EL (cell line): ENCODE measurements around the gene PTGDR.

Experiments used
- DNase-seq: peaks from one replicate; pipeline ENCODE4 v3.0.0-alpha.2; 2016

PTGDR gene

GRCh38 chr14:52266179-52266578 is 1.3 kb upstream of the PTGDR start:
- DNase-seq, result peak; percentile 34

DNA sequence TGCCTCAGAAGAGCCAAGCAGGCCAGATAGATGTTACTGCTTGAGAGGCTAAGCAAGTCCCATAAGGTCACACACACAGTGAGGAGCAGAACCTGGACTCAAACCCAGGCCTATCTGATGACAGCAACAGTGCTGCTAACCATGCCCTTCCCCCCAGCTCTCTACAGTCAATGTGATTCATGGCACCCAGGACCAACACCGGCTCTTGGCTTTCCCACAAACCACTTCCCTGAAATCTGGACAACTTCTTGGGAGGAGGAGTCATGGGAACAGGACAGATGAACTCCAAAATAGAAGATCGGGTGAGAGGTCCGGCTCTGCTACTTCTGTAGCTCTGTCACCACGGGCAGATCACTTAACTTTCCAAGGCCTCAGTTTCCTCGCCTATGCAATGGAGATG is 716 bp upstream of the PTGDR start:
- DNase-seq, result peak; percentile 36

DNA sequence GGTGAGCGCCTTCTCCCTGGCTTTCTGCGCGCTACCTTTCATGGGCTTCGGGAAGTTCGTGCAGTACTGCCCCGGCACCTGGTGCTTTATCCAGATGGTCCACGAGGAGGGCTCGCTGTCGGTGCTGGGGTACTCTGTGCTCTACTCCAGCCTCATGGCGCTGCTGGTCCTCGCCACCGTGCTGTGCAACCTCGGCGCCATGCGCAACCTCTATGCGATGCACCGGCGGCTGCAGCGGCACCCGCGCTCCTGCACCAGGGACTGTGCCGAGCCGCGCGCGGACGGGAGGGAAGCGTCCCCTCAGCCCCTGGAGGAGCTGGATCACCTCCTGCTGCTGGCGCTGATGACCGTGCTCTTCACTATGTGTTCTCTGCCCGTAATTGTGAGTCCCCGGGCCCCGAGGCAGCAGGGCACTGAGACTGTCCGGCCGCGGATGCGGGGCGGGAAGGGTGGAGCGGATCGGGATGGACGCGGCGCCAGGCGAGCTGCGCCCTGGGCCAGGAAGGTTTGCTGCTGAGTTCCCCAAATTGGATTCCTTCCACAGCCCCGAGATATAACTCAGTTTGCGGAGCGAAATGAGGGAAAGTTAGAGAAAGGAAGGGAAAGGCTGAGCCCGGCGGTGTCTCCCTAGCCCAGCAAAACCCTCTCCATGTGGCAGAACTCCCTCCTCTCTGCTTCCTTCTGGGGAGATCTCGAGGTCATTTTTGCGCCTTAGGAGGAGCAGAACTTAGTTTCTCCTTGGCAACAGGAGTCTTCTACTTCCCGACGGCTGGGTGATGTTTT is 972 bp downstream of the PTGDR start:
- peak; percentile 24 for DNase-seq

DNA sequence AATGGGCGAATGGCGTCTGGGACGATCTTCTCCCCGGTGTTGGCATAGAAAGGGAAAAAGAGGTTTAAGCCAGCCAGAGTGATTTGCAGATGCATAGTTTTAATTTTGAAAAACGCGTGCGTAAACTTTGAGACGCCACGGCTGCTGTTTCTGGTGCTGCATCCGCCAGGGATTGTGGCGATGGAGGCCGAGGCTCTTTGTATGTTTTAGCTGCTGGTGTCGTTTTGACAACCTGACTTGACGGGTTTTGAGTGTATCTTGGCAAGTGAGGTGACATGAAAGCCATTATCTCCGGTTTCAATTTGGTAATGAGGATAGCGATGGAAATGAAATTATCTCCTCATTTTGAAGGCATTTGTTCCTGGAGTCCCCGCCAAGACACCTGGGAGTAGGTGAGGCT is 1.6 kb downstream of the PTGDR start:
- DNase-seq, result no peak

DNA sequence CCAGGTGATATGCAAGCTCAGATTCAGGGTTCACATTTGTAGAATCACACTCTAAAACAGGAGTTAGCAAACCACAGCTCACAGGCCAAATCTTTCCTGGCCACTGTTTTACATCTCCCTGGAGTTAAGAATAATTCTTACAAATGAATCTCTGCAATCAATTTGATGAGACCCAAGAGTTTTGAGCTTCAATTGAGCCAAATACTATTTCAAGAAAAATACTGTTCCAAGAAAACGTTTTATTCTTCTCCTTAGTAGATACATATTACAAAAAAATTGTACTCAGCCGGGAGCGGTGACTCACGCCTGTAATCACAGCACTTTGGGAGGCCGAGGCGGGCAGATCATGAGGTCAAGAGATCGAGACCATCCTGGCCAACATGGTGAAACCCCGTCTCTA is 2.5 kb downstream of the PTGDR start:
- DNase-seq, result no peak

DNA sequence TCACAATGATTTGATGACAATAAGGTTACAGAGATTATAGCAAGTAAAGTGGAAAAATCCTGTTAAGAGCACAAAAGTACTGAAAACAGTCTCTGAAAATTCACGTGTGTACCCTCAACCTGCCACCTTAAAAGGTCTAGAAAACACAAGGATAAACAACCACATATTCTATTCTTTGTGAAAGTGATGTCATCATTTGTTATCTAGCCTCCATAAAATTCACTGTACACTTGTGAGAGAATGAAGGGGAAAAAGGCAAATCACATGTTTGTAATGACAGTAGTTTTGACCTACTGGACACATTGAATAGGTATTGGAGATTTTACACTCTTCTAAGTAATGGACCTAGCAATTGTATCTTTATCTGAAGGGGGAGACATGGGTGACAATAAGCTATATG is 4.0 kb downstream of the PTGDR start:
- DNase-seq, result no peak

DNA sequence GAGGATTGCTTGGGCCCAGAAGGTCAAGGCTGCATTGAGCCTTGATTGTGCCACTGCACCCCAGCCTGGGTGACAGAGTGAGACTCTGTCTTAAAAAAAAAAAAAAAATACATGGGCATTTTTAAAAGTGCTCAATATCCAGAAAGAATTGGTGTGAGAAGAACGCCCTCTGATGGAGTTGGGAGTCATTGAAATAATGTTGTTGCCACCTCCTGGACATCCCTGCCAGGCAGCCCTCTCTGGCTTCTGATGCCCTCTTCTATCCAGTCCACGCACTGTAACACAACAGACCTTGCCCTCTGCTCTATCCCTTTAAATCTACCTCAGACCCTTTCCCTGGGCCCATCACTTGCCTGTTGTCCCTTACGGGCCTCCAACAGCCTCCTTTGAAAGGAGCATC is 4.9 kb downstream of the PTGDR start:
- peak; percentile 51 for DNase-seq

- DNase-seq, result no peak
Observed at GRCh38 chr14:52275372-52275771, 7.9 kb downstream of the PTGDR start.

DNA sequence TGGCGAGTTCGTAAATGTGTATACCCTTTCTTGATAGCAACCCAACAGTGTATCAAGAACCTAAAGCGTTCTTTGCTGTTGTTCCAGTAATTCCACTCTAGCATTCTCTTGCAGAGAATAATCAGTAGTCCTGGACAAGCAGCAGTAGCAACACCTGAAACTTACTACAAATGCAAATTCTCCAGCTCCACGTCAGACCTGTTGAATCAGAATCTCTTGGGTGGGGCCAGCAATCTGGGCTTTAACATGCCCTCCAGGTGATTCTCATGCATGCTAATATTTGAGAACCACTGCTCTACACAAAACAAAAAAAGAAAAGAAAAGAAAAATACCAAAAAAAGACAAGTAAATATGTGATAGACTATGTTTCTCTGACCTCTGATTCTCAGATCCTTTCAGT is 10.1 kb downstream of the PTGDR start:
- DNase-seq, result no peak

DNA sequence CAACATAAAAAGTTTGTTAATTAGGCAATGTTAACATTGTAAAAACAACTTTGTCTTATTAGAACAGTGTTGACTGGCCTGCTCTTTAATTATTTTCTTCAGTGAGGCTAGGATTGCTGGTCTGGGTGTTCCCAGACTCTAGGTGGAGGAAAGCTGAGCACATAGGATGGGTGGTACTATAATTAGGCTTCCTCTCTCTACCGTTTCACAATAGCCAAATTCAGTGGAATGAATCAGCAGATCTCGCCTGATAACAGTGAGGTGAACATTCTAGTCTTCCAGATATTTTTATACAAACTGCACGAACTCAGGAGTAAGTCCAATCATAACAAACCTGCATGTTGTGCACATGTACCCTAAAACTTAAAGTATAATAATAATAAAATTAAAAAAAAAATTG is 11.9 kb downstream of the PTGDR start:
- peak; percentile 38 for DNase-seq

- peak; percentile 21 for DNase-seq
Observed at GRCh38 chr14:52283099-52283498, 15.6 kb downstream of the PTGDR start.

- no peak for DNase-seq
Observed at GRCh38 chr14:52286661-52287649, 19.5 kb downstream of the PTGDR start.

DNA sequence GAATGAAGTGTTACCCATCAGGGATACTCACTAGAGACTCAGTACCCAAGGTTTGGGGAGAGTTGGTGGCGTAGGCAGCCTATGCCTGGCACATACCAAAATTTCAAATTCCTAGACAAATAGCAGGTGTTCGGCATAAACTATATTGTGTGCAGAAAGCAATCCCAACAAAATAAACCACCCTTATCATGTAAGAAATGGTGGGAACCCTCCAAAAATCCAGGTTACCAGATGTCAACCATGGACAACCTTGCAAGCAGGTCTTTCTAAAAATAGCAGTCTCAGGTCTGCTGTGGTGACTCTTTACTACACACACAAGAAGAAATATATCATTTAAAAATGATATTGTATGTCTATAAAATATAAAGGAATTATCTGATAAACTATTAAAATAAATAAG is 28.9 kb downstream of the PTGDR start:
- no peak for DNase-seq

- no peak for DNase-seq
Observed at GRCh38 chr14:52298795-52299194, 31.3 kb downstream of the PTGDR start.

GRCh38 chr14:52299692-52300278 is 32.3 kb downstream of the PTGDR start:
- peak; percentile 53 for DNase-seq

- DNase-seq, result no peak
Observed at GRCh38 chr14:52303236-52303635, 35.7 kb downstream of the PTGDR start.

GRCh38 chr14:52304248-52304904 is 36.9 kb downstream of the PTGDR start:
- DNase-seq, result no peak

- DNase-seq, result no peak
Observed at GRCh38 chr14:52305014-52305413, 37.5 kb downstream of the PTGDR start.

DNA sequence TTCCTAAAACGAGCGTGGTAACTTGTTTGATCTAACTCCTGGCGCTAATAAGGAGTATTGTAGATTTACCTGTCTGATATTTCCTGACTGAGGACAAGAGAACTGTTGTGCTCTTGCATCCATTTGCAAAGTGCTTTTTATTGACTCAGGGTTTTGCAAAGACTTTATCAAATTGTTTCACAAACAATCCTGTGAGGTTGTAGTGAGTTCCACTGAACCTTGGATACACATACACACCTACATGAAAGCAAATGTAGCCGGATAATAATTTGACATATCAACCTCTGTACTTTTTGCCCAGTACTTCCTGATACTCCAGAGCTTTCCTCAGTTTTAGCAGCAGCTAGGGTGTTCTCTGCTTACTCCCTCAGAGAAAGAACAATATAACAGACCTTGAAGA is 39.9 kb downstream of the PTGDR start:
- no peak for DNase-seq

DNA sequence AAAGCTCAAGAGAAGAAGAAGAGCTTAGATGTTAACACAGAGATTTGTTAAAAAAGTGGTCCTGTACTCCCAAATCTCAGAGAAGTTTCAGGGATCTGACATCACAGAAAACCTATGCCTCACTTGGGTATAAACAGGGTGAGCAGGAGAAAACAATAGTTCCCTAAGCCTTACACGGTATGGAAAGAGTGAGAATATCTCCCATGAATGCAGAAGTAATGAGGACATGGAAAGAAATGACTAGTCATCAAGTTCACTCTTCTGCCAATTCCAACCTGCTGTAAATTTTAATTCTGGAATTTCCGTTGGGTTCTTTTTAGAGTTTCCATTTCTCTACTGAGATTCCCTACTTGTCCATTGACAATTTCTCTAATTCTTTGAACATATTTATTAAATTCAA is 40.4 kb downstream of the PTGDR start:
- no peak for DNase-seq

DNA sequence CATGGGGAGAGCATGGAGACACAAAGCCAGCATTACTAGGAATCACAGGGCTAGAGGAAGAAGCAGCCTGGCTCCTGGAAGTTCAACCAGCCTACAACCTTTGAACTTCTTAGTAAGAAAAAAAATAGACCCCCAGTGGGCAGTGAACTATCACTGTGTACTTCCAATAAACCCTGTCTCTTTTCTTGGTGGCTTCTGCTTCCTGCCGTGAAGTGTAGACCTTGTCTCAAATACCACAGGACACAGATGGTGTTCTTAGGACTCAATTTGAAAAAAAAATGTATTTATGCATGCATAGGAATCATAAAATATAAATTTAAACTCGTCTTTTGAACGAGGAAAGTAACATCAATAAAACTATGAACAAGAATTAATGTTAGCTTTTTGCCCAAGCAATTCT is 43.0 kb downstream of the PTGDR start:
- DNase-seq, result no peak

DNA sequence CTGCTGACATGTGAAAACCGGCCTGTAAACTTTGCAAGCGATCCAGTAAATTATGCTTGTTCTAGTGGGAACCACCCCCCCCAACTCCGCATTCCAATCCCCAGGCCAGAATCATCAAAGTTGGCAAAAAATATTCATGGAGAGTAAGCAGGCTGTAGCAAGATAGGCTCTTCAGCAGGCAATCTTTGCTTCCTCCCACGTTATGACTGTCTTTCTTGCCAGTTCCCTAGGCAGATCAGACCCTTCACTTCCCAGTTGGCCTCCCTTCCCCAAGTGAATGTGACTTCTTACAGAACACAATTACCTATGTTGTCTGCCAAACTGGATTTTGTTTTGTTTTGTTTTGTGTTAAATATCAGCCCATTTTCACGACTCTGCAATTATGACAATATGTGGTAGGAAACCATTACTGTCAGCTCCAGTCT is 45.4 kb downstream of the PTGDR start:
- no peak for DNase-seq

DNA sequence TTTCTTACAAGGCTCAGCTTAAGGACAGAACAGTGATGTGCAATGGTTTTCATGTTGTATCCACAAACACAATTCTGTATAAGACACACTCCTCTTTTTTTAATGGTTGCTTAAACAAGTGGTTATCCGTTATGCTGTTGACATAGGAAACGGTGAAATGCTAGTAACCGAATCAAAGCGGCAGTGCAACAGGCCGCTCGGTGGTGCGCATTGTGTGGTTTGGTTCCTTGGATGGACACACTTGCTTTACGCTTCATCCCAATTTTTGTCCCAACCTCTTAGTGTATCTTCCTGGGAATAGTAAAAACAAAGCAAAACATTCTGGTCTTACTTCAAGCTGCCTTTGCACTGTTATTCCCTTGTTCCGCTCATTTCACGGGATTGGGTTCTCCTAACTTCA is 46.0 kb downstream of the PTGDR start:
- DNase-seq, result no peak
